HG03064 (cell line): ENCODE data around the gene MICA.
"Not testable (repeated sequence)": the region's sequence is repeated elsewhere in the genome, so short reads cannot be mapped to it uniquely, and the experiment has no call there.

Experiments
- ATAC-seq: cut with Tn5 transposase; IDR thresholded peaks from one replicate; pipeline ENCODE4 v1.9.1; 2021; ENCODE audit warnings: low read depth; ENCODE audit not compliant: unreplicated experiment

Gene MICA

GRCh38 chr6:31405996-31406395 is 2.6 kb downstream of the MICA start:
- ATAC-seq: no peak

- no peak for ATAC-seq
Measured at GRCh38 chr6:31407699-31408098, 4.3 kb downstream of the MICA start.

- ATAC-seq: no peak
Measured at GRCh38 chr6:31412506-31412905, 9.1 kb downstream of the MICA start.

GRCh38 chr6:31414148-31414770 is 10.9 kb downstream of the MICA start:
- ATAC-seq: not testable (repeated sequence)

GRCh38 chr6:31414771-31415265 is 11.4 kb downstream of the MICA start:
- no peak for ATAC-seq

GRCh38 chr6:31416394-31417014 is 13.1 kb downstream of the MICA start:
- ATAC-seq: no peak

GRCh38 chr6:31418251-31418650 is 14.9 kb downstream of the MICA start:
- ATAC-seq: no peak

GRCh38 chr6:31419842-31420241 is 16.4 kb downstream of the MICA start:
- no peak for ATAC-seq

- ATAC-seq: no peak
Measured at GRCh38 chr6:31420546-31420945, 17.2 kb downstream of the MICA start.

- no peak for ATAC-seq
Measured at GRCh38 chr6:31422587-31422986, 19.2 kb downstream of the MICA start.

- no peak for ATAC-seq
Measured at GRCh38 chr6:31423550-31423949, 20.2 kb downstream of the MICA start.

GRCh38 chr6:31426395-31427354 is 23.3 kb downstream of the MICA start:
- ATAC-seq: no peak

- ATAC-seq: no peak
Measured at GRCh38 chr6:31430449-31430848, 27.1 kb downstream of the MICA start.

- ATAC-seq: not testable (repeated sequence)
Measured at GRCh38 chr6:31435051-31435450, 31.7 kb downstream of the MICA start.

GRCh38 chr6:31438222-31438621 is 34.8 kb downstream of the MICA start:
- ATAC-seq: no peak

GRCh38 chr6:31438677-31439076 is 35.3 kb downstream of the MICA start:
- ATAC-seq: no peak

- no peak for ATAC-seq
Measured at GRCh38 chr6:31441365-31442267, 38.2 kb downstream of the MICA start.

GRCh38 chr6:31446481-31446880 is 43.1 kb downstream of the MICA start:
- no peak for ATAC-seq

GRCh38 chr6:31446999-31447789 is 43.8 kb downstream of the MICA start:
- ATAC-seq: not testable (repeated sequence)
